ENCODE data around the gene PPP1R15B.
A peak's percentile ranks its signal among the peaks of the same experiment; 100 is the strongest.

The PPP1R15B gene

DNA sequence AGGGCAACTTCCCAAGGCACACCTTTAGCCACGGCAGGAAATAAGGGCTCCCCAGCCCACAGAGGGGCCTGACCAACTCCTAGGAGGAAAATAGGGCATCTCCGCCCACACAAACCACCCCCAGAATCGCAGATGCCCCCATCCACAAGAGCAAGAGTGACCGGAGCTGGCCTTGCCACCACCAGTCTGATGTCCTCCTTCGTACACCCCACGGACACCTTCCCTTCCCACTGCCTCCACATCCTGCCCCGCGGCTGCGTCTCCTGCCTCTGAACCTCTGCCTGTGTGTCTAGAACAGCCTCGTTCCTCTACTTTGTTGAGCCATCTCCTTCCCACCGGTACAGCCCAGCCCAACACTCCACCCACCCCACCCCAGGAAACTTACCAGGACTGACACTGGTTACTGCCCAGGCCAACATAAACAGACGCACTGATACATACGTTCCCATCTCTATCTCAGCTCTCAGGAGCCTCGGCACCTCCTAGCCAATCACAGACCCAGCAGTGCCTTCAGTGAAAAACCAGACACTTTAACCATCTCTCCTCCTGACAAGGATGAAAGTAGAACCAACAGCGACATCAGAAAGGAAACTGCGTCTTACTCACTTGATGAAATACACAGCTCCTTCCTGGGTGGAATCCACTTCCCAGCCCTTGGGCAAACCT is 44.3 kb downstream of the PPP1R15B start:
- no peak for DNase-seq (ENCODE audit: low read depth in 2 of 2)

DNA sequence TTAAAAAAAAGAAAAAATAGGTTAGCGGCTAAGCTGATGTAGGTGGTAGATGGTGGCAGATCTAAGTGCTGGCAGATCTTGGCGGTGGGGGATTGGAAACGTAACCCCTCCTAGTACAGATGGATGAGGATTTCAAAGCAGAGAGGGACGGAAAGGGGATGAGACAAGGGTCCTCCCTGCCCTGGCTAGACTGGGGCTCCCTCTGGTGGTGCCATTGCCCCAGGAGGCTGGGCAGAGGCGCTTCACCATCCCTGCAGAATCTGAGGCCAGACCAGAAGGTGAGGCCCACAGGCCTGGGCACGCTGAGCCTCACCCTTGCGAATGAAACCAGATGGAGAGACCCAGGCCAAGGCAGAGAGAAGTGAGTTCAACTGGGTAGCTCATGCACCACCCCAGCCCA is 44.9 kb downstream of the PPP1R15B start:
- DNase-seq (ENCODE audit: low read depth in 2 of 2), result no peak

DNA sequence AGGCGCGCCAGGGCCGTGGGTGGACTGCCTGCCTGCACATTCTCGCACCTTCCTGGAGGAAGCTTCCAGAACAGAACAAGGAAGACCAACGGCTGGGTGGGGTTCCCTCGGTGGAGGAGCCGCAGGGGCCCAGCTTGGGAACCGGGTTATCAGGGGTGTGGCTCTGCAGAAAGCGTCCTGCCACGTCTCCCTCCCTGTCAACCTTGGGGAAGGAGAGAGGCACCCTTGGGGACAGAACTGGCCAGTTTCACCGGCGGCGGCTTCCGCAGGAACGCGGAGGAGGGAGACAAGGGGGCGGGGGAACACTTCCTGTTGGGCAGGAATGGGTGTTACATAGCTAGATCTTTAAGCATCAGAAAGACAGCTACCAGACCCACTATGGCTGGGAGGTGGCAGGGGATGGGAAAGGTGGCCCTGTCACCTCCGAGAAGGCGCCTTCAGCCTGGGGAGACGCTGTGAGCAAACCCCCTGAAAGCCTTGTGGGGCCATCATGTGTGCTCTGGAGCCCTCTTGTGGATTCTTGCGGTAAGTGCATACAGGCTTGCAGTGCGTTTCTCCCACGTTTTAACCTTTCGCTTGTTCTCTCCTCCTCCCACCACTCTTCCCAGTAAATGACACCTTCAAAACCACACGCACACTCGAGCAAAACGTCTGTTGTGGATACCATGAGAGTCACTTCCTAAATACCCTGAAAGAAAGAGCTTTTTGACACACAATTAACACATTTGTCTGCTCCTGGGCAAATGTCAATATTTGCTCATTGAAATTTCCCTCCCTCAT is 48.1 kb downstream of the PPP1R15B start:
- peak; percentile 58 to 65 for DNase-seq (ENCODE audit: low read depth in 2 of 2)

DNA sequence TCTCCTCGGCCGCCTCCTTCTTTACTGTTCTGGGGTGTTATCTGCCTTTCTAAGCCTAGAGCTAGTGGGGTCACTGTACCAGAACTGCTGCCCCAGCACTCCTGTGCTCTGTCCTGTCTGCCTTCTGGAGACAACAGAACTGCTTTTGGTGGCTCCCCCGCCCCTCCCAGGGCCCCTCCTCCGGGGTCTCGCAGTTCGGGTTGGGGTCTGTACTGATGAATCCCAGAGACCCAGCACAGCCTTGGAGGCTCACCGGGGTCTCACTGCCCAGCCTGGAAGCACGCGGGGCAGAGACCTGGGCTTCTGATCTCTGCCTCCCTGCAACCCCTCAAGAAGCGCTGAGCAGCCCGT is 48.7 kb downstream of the PPP1R15B start:
- no peak for DNase-seq (ENCODE audit: low read depth in 2 of 2)

DNA sequence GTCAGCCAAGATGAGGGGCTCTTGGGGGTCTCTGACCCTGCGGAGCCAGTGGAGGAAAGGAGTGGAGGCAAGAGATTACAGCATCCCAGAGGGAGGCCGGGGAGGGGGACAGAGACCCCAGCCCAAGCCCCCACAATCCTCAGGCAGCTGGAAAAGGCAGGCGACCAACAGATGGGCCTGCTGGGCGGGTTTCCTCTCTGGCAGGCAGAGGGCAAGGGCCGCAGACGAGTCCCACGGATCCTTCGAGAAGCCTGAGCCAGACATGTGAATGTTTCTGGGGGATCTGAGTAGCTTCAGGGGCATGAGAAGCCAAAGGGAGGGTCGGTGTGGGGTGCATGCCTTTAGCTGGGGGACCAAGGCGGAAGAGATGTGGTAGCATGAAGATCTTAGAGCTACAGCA is 49.8 kb downstream of the PPP1R15B start:
- no peak for DNase-seq (ENCODE audit: low read depth in 2 of 2)

DNA sequence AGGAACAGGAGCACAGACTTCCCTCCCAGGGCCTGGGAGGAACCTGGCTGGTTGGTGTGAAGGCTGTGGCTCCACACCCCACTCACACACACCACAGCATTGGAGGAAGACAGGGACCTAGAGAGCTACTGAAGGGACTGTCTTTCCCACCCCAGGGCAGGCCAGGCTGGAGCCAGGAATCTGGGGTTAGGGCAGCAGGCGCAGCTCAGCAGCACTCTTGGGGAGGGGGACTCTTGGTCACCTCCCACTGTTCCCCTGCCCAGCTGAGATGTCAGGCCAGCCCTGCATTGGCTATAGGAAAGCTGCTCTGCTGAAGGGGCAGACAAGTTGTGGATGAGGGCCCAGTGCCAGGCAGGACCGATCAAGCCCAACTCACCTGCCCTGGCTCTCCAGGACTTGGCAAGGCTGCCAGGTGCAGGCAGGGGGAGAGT is 50.3 kb downstream of the PPP1R15B start:
- DNase-seq (ENCODE audit: low read depth in 2 of 2), result no peak

DNA sequence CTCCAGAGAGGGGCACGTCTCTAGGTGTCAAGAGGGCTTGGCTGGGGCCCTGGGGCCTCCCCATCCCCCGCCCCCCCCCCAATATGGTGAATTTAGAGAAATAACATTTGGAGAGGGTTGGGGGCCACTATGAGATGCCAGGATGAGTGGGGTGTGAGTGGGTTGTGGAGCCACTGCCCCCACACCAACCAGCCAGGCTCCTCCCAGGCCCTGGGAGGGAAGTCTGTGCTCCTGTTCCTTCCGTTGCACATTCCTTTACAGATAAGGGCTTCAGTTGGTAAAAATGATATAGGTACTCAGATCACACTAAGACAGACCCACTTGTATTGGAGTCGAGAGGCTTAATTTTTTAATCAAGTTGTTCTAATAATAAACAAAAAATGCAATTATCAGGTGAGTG is 51.3 kb downstream of the PPP1R15B start:
- DNase-seq (ENCODE audit: low read depth in 2 of 2), result no peak

DNA sequence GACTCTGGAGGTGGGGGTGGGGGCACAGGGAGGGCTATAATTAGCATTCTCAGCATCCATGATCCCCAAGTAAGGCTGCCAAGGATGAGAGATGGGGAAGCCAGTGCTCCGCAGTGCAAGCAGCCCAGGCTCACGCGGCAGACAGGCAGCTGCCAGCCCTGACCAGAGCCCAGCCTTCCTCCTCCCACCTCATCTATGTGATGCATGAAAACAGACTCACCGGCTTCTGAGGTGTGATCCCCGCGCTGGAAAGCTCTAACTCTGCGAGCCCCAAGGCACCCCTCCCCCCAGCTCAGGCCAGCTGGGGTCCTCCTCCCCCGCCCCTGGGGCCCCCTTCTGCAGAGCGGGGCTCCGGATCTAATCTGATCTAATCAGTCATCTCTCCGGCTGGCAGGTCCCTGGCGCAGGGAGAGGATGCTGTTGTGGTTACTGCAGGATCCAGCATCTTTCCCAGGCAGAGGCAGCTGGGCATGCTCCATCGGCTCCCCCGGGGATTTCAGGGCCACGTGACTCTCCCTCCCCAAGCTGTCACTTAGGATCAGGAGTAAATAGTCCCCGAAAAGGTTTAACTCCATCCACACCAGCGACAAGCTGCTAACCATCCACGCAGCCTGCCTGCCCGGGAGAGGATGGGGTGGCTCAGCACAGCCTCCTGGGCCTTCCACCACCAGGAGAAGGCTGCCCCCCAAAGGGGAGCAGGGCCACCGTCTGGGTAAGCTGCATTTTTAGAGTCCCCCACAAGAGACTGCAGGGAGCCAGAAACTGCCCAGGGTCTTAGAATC is 52.0 kb downstream of the PPP1R15B start, which contains the start of gene PLEKHA6:
PLEKHA6 (minus strand) TSS at position 456 of the 782 bp plus-strand sequence. CDS start 86,202 bp downstream, outside the sequence.
- DNase-seq (ENCODE audit: low read depth in 2 of 2), result no peak

DNA sequence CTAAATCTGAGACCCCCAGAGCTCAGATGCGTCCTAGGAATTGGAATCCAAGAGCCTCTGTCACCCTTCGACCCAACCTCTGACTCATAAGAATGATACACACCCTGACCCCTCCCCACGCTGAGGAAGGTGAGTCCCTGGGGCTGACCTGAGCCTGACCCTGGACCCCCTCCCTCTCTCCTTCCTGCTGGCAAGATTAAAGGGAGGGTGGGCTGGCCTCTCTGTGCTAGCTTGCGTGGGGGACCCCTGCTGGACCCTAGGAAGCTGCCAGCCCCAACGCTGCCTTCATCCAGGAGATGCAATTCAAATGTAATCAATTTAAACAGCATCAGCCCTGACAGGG is 52.5 kb downstream of the PPP1R15B start:
- DNase-seq (ENCODE audit: low read depth in 2 of 2), result no peak

DNA sequence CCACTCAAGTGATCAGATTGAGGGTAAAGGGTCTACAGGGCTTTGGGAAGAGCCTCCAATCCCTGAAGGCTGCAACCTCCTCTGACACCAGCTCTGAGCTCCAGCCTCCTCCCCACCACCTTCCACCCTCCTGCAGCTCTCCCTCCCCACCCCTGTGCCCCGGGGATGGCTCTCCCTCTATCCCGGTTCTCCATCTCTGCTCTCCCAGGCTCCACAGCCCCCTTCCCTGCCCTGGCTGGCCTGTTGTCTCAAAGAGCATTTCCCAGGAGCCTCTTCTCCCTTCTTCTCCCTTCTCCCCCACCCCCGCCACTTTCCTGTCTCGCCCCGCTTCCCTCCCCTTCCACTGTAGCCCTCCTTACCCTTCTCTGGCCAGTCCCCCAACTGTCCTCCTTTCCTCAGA is 53.0 kb downstream of the PPP1R15B start:
- DNase-seq (ENCODE audit: low read depth in 2 of 2), result no peak

DNA sequence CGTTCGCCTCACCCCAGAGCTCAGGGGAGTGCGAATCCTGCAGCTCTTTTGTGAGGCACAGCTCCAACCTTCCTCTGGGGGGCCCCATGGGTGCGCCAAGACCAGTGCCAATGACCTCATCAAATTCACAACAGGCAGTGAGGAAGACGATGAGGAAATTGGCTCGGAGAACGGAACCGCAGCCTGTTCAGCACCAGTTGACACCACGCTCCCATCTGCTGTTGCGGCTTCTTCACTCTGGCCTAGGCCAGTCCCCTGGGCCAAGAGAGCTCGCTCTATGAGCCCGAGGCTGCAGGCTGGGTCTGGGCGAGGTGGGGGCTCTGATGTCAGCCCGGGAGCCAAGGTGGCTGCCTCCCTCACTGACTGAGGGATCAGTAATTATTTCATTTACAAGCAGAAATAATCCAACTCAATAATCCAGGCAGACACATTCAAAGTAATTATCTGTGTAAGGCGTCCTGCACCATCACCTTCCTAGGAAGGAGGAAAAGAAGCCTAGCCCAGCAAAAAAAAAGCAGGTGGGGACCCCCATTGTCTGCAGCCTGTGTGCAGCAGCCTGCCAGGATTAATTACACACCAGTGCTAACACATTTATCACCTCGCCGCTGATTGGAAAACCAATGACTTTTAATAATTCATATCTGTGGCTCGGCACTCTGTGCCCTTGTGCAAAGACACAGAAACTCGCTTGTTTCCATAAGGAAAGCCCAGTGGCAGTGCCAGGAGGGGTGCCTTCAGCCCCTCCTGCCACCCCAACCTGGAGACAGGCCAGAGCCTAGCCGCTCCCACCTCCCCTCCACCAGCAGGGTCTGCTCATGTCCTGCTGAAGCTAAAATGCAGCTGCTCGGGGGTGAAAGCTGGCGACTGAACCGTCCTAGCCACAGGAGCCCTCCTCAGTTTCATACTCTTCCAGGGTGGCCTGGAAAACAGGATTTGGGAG is 53.8 kb downstream of the PPP1R15B start:
- DNase-seq (ENCODE audit: low read depth in 2 of 2), result no peak

DNA sequence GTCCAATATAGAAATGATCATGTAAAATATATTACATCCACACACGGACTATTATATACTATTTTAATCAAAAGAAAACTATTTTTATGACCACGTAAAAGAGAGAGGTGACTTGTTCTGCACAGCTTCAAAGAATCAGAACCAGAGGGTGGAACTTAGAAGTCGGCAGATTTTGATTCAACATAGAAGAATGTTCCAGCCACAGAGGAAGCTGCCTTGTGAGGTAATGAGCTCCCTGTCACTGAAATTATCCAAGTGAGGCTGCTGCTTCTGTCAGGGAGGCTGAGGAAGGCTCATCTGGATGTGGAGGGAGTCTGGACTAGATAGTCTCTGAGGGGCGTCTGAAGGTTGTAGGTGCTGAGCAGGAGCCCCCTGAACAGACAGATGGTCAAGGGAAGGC is 54.6 kb downstream of the PPP1R15B start:
- no peak for DNase-seq (ENCODE audit: low read depth in 2 of 2)

DNA sequence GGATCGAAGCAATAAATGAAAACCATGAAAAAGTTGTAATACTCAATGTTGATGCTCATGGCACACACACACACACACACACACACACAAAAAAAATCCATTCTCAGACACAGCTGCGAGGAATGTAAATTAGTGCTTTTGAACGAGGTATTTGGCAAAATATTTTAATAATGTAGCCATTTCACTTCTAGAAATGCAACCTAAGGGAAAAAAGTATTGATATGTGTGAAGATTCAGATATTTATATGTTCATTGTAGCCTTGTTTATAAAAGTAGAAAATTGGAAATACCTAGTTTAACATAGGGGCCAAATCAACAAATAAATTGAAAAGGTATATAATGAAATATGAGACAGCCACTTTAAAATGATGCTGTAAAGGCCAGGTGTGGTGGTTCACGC is 55.7 kb downstream of the PPP1R15B start:
- no peak for DNase-seq (ENCODE audit: low read depth in 2 of 2)

DNA sequence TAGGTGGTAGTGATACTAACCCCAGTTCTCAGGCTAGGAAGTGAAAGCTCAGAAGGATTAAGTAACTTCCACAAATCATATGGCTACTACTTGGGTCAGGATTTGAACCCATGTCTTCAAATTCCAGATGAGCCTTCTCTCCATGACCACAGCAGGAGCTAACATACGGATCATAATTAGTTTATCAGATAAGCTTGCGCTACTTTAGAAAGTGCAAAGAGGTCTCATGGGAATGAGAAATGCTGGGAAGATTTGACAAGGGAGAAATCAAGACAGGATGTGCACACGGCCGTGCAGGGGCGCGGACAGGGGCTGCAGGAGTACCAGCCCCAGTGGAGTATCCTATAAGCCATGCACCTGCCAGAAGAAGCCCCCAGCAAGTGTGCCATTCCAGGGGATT is 57.0 kb downstream of the PPP1R15B start:
- DNase-seq (ENCODE audit: low read depth in 2 of 2), result no peak
